GM12878 (cell line): ENCODE data around the gene KRT32. TPM values are rescaled to one million over a fixed set of nuclear protein-coding genes. Genes with fewer than 3 reads are reported as not detected.

Experiments used
- ATAC-seq: fragments of 200-7000 bp; cut with Tn5 transposase; 3 replicates; pipeline ENCODE4 v1.9.1; 2020; ENCODE audit warnings: mild to moderate bottlenecking, moderate library complexity
- BruUV-seq: library from RNA; stranded (reverse); fragments of 400-500 nt; replicated peaks from 2 replicates; lab custom pipeline; 2021; lab: Mats Ljungman, UMichigan
- CTCF ChIA-PET: fragments of 300-600 bp; sonication (Branson Sonifier 250); formaldehyde crosslinking; extraction: SDS; loops from one replicate; lab custom pipeline; 2021; ENCODE audit warnings: inconsistent platforms; lab: Yijun Ruan, JAX
- POLR2A ChIA-PET: fragments of 350-600 bp; formaldehyde crosslinking; extraction: SDS; loops from one replicate; lab custom pipeline; 2021; ENCODE audit warnings: inconsistent platforms; lab: Charles Lee
- RAD21 ChIA-PET: fragments of 300-600 bp; sonication (Branson Sonifier 250); formaldehyde crosslinking; loops from one replicate; lab custom pipeline; 2023; ENCODE audit warnings: antibody characterized with exemption; ENCODE audit not compliant: unreplicated experiment; lab: Charles Lee
- SMC1A ChIA-PET: fragments of 300-600 bp; sonication (Branson Sonifier 250); formaldehyde crosslinking; loops from one replicate; lab custom pipeline; 2023; ENCODE audit not compliant: unreplicated experiment, uncharacterized antibody; lab: Charles Lee
- DNase-seq: peaks from one replicate; pipeline ENCODE4 v3.0.0-alpha.2; 2011; ENCODE audit warnings: low read depth, low spot score
- FAIRE-seq: peaks from 3 replicates; lab custom pipeline; 2011; peaks lifted over from hg19 to GRCh38; lab: Jason Lieb, UNC
- H2AFZ ChIP-seq: 2 replicates; pipeline ENCODE4 v1.6.0; 2011; ENCODE audit warnings: low read depth, low read length, control low read depth; ENCODE audit not compliant: control insufficient read depth
- H3K27ac ChIP-seq: 2 replicates; pipeline ENCODE4 v1.5.1; 2011; ENCODE audit warnings: control low read depth; ENCODE audit not compliant: control insufficient read depth, insufficient read depth
- H3K27me3 ChIP-seq, 2 experiments: replicated peaks in 1 of 2; 2 replicates each; pipeline versions ENCODE4 v1.6.0 to v1.6.1; 2011; ENCODE audit warnings: low read length in 1 of 2; ENCODE audit not compliant: control insufficient read depth in 2 of 2, insufficient read depth in 2 of 2
- H3K36me3 ChIP-seq, 2 experiments: 2 replicates each; pipeline ENCODE4 v1.5.1; 2011; ENCODE audit warnings: low read length in 1 of 2; ENCODE audit not compliant: control insufficient read depth in 2 of 2, insufficient read depth in 2 of 2
- H3K4me1 ChIP-seq: 2 replicates; pipeline ENCODE4 v1.6.1; 2011; ENCODE audit warnings: mild to moderate bottlenecking, low read length, moderate library complexity, mixed read lengths; ENCODE audit not compliant: control insufficient read depth, insufficient read depth
- H3K4me2 ChIP-seq: 2 replicates; pipeline ENCODE4 v1.6.0; 2011; ENCODE audit warnings: control low read depth; ENCODE audit not compliant: control insufficient read depth, insufficient read depth
- H3K4me3 ChIP-seq: fragments of 200-600 bp; sonication (generic); 2 replicates; pipeline ENCODE4 v1.5.1; 2016
- H3K79me2 ChIP-seq: 2 replicates; pipeline ENCODE4 v1.6.0; 2011; ENCODE audit warnings: low read length; ENCODE audit not compliant: control insufficient read depth, insufficient read depth
- H3K9ac ChIP-seq: 2 replicates; pipeline ENCODE4 v1.8.0; 2011; ENCODE audit warnings: low read length, control low read depth, mixed read lengths; ENCODE audit not compliant: control insufficient read depth, insufficient read depth
- H3K9me3 ChIP-seq: replicated peaks from 3 replicates; pipeline ENCODE4 v1.5.1; 2011; ENCODE audit warnings: mild to moderate bottlenecking, low read length; ENCODE audit not compliant: control insufficient read depth, insufficient read depth
- H4K20me1 ChIP-seq: 2 replicates; pipeline ENCODE4 v1.6.0; 2011; ENCODE audit not compliant: control insufficient read depth, insufficient read depth
- ATF3 ChIP-seq: IDR thresholded peaks from 2 replicates; pipeline ENCODE4 v1.6.1; 2011; ENCODE audit warnings: low read depth, mild to moderate bottlenecking, low read length, moderate library complexity, borderline replicate concordance; ENCODE audit errors: extremely low read depth
- BCL3 ChIP-seq: IDR thresholded peaks from 2 replicates; pipeline ENCODE4 v1.6.1; 2011; ENCODE audit warnings: borderline replicate concordance, low read depth, mild to moderate bottlenecking, moderate library complexity, low read length; ENCODE audit not compliant: insufficient read depth, poor library complexity, severe bottlenecking
- CBFB ChIP-seq: IDR thresholded peaks from 2 replicates; pipeline ENCODE4 v1.6.1; 2016; ENCODE audit warnings: antibody characterized with exemption, low read depth
- CREB1 ChIP-seq: IDR thresholded peaks from 2 replicates; pipeline ENCODE4 v1.6.1; 2012; ENCODE audit warnings: low read depth, mild to moderate bottlenecking, inconsistent platforms
- CREM ChIP-seq: IDR thresholded peaks from 2 replicates; pipeline ENCODE4 v1.6.1; 2014; ENCODE audit warnings: antibody characterized with exemption, low read depth
- E2F8 ChIP-seq: fragments of 450-650 bp; IDR thresholded peaks from 2 replicates; pipeline ENCODE4 v1.6.1; 2018; ENCODE audit warnings: mild to moderate bottlenecking, low read depth, moderate library complexity; ENCODE audit not compliant: partially characterized antibody
- HCFC1 ChIP-seq: fragments of 150-350 bp; IDR thresholded peaks from 2 replicates; pipeline ENCODE4 v1.6.1; 2014; ENCODE audit warnings: low read length
- HSF1 ChIP-seq: fragments of 150-350 bp; IDR thresholded peaks from 2 replicates; pipeline ENCODE4 v1.6.1; 2014; ENCODE audit warnings: mild to moderate bottlenecking, low read depth, low read length
- IKZF2 ChIP-seq, 2 experiments: fragments of 450-650 bp; IDR thresholded peaks; 2 replicates each; pipeline ENCODE4 v1.6.1; 2017; ENCODE audit warnings: mild to moderate bottlenecking in 2 of 2, moderate library complexity in 2 of 2
- NR2F1 ChIP-seq: fragments of 450-650 bp; conservative IDR thresholded peaks from 2 replicates; pipeline ENCODE4 v1.6.1; 2017; ENCODE audit warnings: mild to moderate bottlenecking
- POU2F2 ChIP-seq: IDR thresholded peaks from 3 replicates; pipeline ENCODE4 v1.6.1; 2011; ENCODE audit warnings: low read depth, mild to moderate bottlenecking, low read length, borderline replicate concordance
- SIN3A ChIP-seq: IDR thresholded peaks from 2 replicates; pipeline ENCODE4 v1.6.1; 2012; ENCODE audit warnings: low read depth, low read length, improper control_type of control experiment
- SIX5 ChIP-seq: IDR thresholded peaks from 2 replicates; pipeline ENCODE4 v1.6.1; 2011; ENCODE audit warnings: mild to moderate bottlenecking, low read depth, low read length, moderate library complexity; ENCODE audit not compliant: severe bottlenecking
- SREBF1 ChIP-seq: IDR thresholded peaks from 2 replicates; pipeline ENCODE4 v1.6.1; 2012; ENCODE audit warnings: mild to moderate bottlenecking, low read length
- USF2 ChIP-seq: IDR thresholded peaks from 2 replicates; pipeline ENCODE4 v1.6.1; 2011; ENCODE audit warnings: low read depth, low read length, improper control_type of control experiment, borderline replicate concordance
- ZNF207 ChIP-seq: fragments of 450-650 bp; IDR thresholded peaks from 2 replicates; pipeline ENCODE4 v1.6.1; 2014; ENCODE audit warnings: antibody characterized with exemption, mild to moderate bottlenecking, borderline replicate concordance
- ZNF274 ChIP-seq: IDR thresholded peaks from one replicate; pipeline ENCODE4 v1.8.0; 2011; ENCODE audit not compliant: insufficient read length, insufficient read depth
- ZZZ3 ChIP-seq: IDR thresholded peaks from 2 replicates; pipeline ENCODE4 v1.6.1; 2011; ENCODE audit warnings: low read depth; ENCODE audit not compliant: control insufficient read depth, insufficient read length
- WGBS: methylation state at CpG from one replicate; pipeline ENCODE4 v1.1.6; 2016; ENCODE audit warnings: low lambda C conversion rate; ENCODE audit not compliant: insufficient replicate concordance, insufficient coverage; ENCODE audit errors: missing lambda C conversion rate; 5-methylcytosine and 5-hydroxymethylcytosine counted together
- in situ Hi-C: fragments of 300-500 bp; cut with MboI; formaldehyde crosslinking; loops from 9 replicates; pipeline ENCODE4 v1.14.3; 2018; ENCODE audit warnings: mixed read lengths
- intact Hi-C: fragments of 100-400 bp; cut with micrococcal nuclease; formaldehyde crosslinking; loops from one replicate; pipeline ENCODE4 v1.14.2; 2022; ENCODE audit not compliant: unreplicated experiment
- polyA plus RNA-seq, 11 experiments: library from polyadenylated mRNA; depleted of rRNA in 4 of 11; unstranded in 6 of 11; stranded (reverse) in 5 of 11; fragments of >200 nt; fragmentation: Nextera tagmentation in 4 of 11; fragmentation: Illumina TruSeq in 1 of 11; extraction: Ambion mirVana in 4 of 11; extraction: Trizol in 1 of 11; gene quantifications; 1 replicate in 1 of 11; 2 replicates in 10 of 11; pipeline versions ENCODE4 v1.2.1 to v1.2.3, GENCODE V29; 2011 to 2016; ENCODE audit warnings: inconsistent platforms in 2 of 11, missing spikeins in 2 of 11, low read depth in 1 of 11
- total RNA-seq, 4 experiments: library from RNA; depleted of rRNA in 3 of 4; stranded (reverse); fragments of >200 nt in 3 of 4; fragmentation: Illumina TruSeq in 1 of 4; extraction: Trizol in 1 of 4; gene quantifications; 2 replicates each; pipeline versions ENCODE4 v1.2.1 to v1.2.3, GENCODE V29; 2013 to 2021

Gene KRT32
- total and polyA plus RNA-seq, 10 of the 15 experiments (the other 5 are each of a cell fraction or from before 2014, with no cell fraction given) = not detected

- 3% methylated on average over 3 of the region's 4 CpGs for WGBS
- FAIRE-seq (no peak), ATAC-seq (no peak), DNase-seq (no peak)
- no peak overlapping the region for H3K9ac ChIP-seq
- SMC1A ChIA-PET = no interaction called here
- POLR2A ChIA-PET = no interaction called here
- no peak overlapping the region for H3K27ac ChIP-seq
- no peaks in the 10 kb centered on the region for H3K4me1 ChIP-seq
- no peak overlapping the region for H3K4me3 ChIP-seq
- in situ Hi-C loops (no loop called here), intact Hi-C loops (no loop called here)
- TF ChIP-seq CREM (no peak), IKZF2 (IDR thresholded peaks at IDR 0.05) (no peak), ZZZ3 (no peak), NR2F1 (no peak), ZNF274 (no peak), ZNF207 (no peak), E2F8 (no peak), SREBF1 (no peak), SIN3A (no peak), CREB1 (no peak), HSF1 (no peak), BCL3 (no peak), SIX5 (no peak), POU2F2 (no peak), HCFC1 (no peak), CBFB (no peak), ATF3 (no peak), USF2 (no peak)
- H3K9me3 ChIP-seq = no peaks in the 10 kb centered on the region
- H4K20me1 ChIP-seq = no peaks in the 10 kb centered on the region
- peaks cover 0 to 2% of the 10 kb centered on the region in 2 experiments; a peak in 2 of 4 replicates for H3K27me3 ChIP-seq
- RAD21 ChIA-PET = no interaction called here
- CTCF ChIA-PET = interaction anchor here (1.7 kb wide), 1 partner anchor 170 kb away, joined by 5 read pairs; no protein-coding TSS in a partner anchor
- H2AFZ ChIP-seq = no peak overlapping the region
- no TSS peak for BruUV-seq
- H3K4me2 ChIP-seq = no peak overlapping the region
- H3K79me2 ChIP-seq = no peaks in the 10 kb centered on the region
- H3K36me3 ChIP-seq = no peaks in the 10 kb centered on the region
Measured at GRCh38 chr17:41492771-41493170, 25.6 kb upstream of the KRT32 start.
